ENCODE results near the gene SNAP91.
A peak's percentile ranks its signal among the peaks of the same experiment; 100 is the strongest.

SNAP91 gene

DNA sequence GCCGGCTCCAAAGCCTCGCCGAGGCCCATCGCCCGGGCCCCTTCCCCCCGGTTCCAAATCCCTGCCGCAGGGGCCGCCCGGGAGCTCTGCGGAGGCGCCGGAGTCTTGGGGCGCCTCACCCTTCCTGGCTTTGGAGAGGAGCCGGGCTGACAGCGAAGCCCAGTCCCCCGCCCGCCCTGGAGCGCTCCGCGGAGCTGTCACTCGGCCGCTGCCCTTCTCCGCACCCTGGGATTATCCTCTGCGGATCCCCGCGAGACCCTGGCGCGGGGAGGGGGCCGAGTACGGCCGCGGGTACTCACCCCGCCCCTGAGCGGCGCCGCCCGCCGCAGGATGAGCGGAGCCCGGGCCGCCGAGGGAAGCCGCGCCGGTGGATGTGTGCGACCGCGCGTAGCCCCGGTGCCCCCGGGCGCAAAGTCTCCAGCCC lies 343 bp downstream of the SNAP91 start:
- peak overlapping the region; percentile 44 for H3K4me3 ChIP-seq (ENCODE audit: low read depth, low read length)
- no peak for DNase-seq (ENCODE audit: low read depth, low spot score)
- ChIA-PET CTCF (no interaction called here), POLR2A (no interaction called here)
- TF ChIP-seq, protein P1, sequence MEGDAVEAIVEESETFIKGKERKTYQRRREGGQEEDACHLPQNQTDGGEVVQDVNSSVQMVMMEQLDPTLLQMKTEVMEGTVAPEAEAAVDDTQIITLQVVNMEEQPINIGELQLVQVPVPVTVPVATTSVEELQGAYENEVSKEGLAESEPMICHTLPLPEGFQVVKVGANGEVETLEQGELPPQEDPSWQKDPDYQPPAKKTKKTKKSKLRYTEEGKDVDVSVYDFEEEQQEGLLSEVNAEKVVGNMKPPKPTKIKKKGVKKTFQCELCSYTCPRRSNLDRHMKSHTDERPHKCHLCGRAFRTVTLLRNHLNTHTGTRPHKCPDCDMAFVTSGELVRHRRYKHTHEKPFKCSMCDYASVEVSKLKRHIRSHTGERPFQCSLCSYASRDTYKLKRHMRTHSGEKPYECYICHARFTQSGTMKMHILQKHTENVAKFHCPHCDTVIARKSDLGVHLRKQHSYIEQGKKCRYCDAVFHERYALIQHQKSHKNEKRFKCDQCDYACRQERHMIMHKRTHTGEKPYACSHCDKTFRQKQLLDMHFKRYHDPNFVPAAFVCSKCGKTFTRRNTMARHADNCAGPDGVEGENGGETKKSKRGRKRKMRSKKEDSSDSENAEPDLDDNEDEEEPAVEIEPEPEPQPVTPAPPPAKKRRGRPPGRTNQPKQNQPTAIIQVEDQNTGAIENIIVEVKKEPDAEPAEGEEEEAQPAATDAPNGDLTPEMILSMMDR (IDR thresholded peaks at IDR 0.05; ENCODE audit: insufficient read depth, low read length, missing control alignments): no peak

DNA sequence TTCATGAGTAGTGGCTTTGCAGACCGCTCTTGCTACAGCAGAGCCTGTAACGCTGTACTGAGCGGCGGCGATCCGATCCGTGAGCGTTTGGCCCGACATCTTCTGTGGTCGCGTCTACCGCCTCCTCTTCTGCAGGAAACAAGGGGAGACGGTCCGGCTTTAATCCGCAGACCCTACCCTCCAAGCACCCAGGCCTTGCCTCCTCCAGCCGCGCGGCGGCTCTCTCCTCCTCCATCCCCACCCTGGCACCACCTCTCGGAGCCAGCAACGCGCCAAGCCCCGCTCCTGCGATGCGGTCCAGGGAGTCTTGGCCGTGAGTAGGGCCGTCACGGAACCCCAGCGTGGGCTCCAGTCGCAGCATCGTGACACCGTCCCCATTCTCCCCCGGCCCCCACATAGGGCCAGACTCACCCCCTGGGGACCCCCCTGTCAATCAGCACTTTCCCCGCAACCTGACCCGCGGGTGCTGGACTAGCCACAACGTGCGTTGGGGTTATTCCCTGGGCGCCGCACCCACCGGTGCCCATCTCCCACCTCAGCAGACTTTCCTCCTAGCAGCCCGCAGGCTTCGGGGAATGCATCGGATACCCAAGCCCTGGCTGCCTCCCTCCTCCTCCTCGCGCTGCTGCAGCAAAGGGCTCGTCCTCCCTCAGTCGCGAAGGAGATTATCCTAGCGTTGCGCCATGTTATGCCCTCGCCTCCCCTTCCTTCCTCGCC lies 914 bp downstream of the SNAP91 start:
- POLR2A ChIA-PET: no interaction called here
- CTCF ChIA-PET: no interaction called here
- TF ChIP-seq, protein P1 (IDR thresholded peaks at IDR 0.05; ENCODE audit: insufficient read depth, low read length, missing control alignments): no peak
- DNase-seq (ENCODE audit: low read depth, low spot score): no peak
- peak overlapping the region; percentile 44 for H3K4me3 ChIP-seq (ENCODE audit: low read depth, low read length)

DNA sequence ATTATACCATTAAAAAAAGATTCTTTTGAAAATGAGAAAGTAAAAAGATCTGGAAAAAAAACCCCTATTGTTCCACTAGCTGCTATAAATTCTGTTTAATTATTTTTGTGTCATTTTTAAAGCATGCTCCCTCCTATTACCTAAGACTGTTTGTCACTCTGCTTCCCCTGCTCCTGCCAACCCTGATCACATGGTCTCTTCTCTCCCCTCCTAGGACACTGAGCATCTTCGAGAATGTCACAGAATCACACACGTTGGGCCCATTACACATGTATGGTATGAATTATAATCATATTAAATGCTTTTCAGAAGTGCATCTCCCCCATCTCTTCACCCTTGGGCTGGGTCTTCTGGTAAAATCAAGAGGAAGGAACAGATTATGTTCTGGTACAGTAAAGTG lies 6.2 kb downstream of the SNAP91 start:
- ChIA-PET CTCF (no interaction called here), POLR2A (no interaction called here)
- H3K4me3 ChIP-seq (ENCODE audit: low read depth, low read length): no peak overlapping the region
- TF ChIP-seq, protein P1 (IDR thresholded peaks at IDR 0.05; ENCODE audit: insufficient read depth, low read length, missing control alignments): no peak
- no peak for DNase-seq (ENCODE audit: low read depth, low spot score)

DNA sequence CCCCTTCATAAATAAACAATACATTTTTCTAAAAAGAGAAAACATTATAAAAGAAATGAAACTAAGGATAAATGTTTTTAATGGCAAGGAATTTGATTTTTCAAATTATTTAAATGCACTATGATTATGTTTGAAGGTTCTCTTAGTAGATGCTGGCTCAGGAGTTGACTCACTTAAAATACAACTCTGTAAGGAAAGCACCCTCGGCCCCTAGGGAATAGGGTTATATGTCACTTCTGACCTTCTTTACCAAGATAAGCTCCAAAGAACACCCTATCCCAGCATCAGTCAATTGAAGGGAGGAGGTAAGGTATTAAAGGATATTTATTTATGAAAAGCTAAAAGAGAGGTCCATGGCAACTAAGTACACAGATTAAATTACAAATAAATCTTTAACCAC lies 6.8 kb downstream of the SNAP91 start:
- no peak for DNase-seq (ENCODE audit: low read depth, low spot score)
- H3K4me3 ChIP-seq (ENCODE audit: low read depth, low read length): no peak overlapping the region
- POLR2A ChIA-PET: no interaction called here
- TF ChIP-seq, protein P1 (IDR thresholded peaks at IDR 0.05; ENCODE audit: insufficient read depth, low read length, missing control alignments): no peak
- CTCF ChIA-PET: no interaction called here

DNA sequence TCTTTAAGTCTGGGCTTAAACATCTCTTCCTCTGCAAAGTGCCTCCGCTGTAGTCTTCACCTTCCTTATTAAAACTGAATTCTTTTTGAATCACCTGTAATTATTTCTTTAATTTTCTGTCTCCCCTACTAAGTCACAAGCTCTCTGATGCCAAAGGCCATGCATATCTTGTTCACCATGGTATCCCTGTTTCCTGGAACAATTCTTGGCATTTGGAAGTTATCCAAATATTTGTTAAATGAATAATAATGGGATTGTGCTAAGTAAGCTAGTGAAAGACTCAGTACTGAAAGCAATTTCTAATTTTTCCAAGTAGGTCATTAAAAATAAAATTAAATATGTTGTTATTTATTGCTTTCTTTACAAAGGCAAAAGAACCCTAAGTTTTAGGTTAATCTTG lies 12.2 kb downstream of the SNAP91 start:
- TF ChIP-seq, protein P1 (IDR thresholded peaks at IDR 0.05; ENCODE audit: insufficient read depth, low read length, missing control alignments): no peak
- POLR2A ChIA-PET: no interaction called here
- CTCF ChIA-PET: no interaction called here
- no peak for DNase-seq (ENCODE audit: low read depth, low spot score)
- H3K4me3 ChIP-seq (ENCODE audit: low read depth, low read length): no peak overlapping the region

DNA sequence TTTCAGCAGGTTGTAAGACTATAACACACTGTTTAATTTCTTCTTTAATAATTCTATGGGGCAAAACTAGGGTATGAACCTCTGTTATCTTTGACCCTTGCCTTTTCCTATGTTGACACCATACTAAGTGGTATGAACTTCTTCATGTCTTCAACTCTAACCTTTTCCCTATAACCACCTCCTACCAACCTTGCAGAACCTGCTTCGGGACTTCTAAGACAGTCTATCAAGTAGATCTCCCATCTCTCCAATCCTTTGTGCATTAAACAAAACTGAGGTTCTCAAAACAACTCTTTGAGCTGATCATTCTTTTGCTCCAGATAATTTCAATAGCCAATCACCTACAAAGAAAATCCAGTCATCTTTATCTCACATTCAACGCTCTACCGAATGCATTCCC lies 23.4 kb downstream of the SNAP91 start:
- no peak for DNase-seq (ENCODE audit: low read depth, low spot score)
- ChIA-PET POLR2A (no interaction called here), CTCF (no interaction called here)
- H3K4me3 ChIP-seq (ENCODE audit: low read depth, low read length): no peak overlapping the region
- TF ChIP-seq, protein P1 (IDR thresholded peaks at IDR 0.05; ENCODE audit: insufficient read depth, low read length, missing control alignments): no peak

All from AG04449 (cell line).